GM12878 (cell line): ENCODE data around the gene ODC1. TPM values are rescaled to one million over a fixed set of nuclear protein-coding genes. Genes with fewer than 3 reads are reported as not detected.
A peak's percentile ranks its signal among the peaks of the same experiment; 100 is the strongest.

Source experiments
- BRCA1 ChIP-seq: IDR thresholded peaks from 2 replicates; pipeline ENCODE4 v1.6.1; 2011; ENCODE audit warnings: low read depth, low read length, improper control_type of control experiment
- CBFB ChIP-seq: IDR thresholded peaks from 2 replicates; pipeline ENCODE4 v1.6.1; 2016; ENCODE audit warnings: antibody characterized with exemption, low read depth
- CREM ChIP-seq: IDR thresholded peaks from 2 replicates; pipeline ENCODE4 v1.6.1; 2014; ENCODE audit warnings: antibody characterized with exemption, low read depth
- ELK1 ChIP-seq: IDR thresholded peaks from 2 replicates; pipeline ENCODE4 v1.6.1; 2012; ENCODE audit warnings: low read depth, low read length, improper control_type of control experiment
- GATAD2B ChIP-seq: fragments of 450-650 bp; conservative IDR thresholded peaks from 2 replicates; pipeline ENCODE4 v1.6.1; 2017; ENCODE audit warnings: low read depth, mild to moderate bottlenecking, moderate library complexity
- MAX ChIP-seq: IDR thresholded peaks from 2 replicates; pipeline ENCODE4 v1.6.1; 2012; ENCODE audit warnings: low read depth, low read length, improper control_type of control experiment
- MEF2A ChIP-seq: IDR thresholded peaks from 2 replicates; pipeline ENCODE4 v1.6.1; 2011; ENCODE audit warnings: low read depth, mild to moderate bottlenecking, low read length, moderate library complexity; ENCODE audit not compliant: insufficient read depth
- MXI1 ChIP-seq: fragments of 150-350 bp; IDR thresholded peaks from 2 replicates; pipeline ENCODE4 v1.6.1; 2011; ENCODE audit warnings: low read depth, mild to moderate bottlenecking, inconsistent platforms, low read length, improper control_type of control experiment
- PRDM15 ChIP-seq: fragments of 450-650 bp; formaldehyde crosslinking; IDR thresholded peaks from 2 replicates; pipeline ENCODE4 v1.4.0; 2020; ENCODE audit warnings: mild to moderate bottlenecking, moderate library complexity
- RAD21 ChIP-seq: IDR thresholded peaks from 2 replicates; pipeline ENCODE4 v1.6.1; 2011; ENCODE audit warnings: mild to moderate bottlenecking, low read depth, low read length, moderate library complexity; ENCODE audit not compliant: insufficient read depth
- RAD51 ChIP-seq: fragments of 450-650 bp; IDR thresholded peaks from 2 replicates; pipeline ENCODE4 v1.6.1; 2016; ENCODE audit warnings: moderate library complexity, mild to moderate bottlenecking, inconsistent platforms
- RCOR1 ChIP-seq: conservative IDR thresholded peaks from 2 replicates; pipeline ENCODE4 v1.6.1; 2012; ENCODE audit warnings: low read depth, low read length, improper control_type of control experiment
- SKIL ChIP-seq: fragments of 450-650 bp; IDR thresholded peaks from 2 replicates; pipeline ENCODE4 v1.6.1; 2017; ENCODE audit warnings: mild to moderate bottlenecking, low read depth, inconsistent platforms; ENCODE audit not compliant: poor library complexity, severe bottlenecking
- SPI1 ChIP-seq: IDR thresholded peaks from 2 replicates; pipeline ENCODE4 v1.6.1; 2011; ENCODE audit warnings: low read depth, mild to moderate bottlenecking, low read length, moderate library complexity, borderline replicate concordance; ENCODE audit not compliant: insufficient read depth
- TCF12 ChIP-seq: IDR thresholded peaks from 2 replicates; pipeline ENCODE4 v1.6.1; 2011; ENCODE audit warnings: low read depth, mild to moderate bottlenecking, low read length
- TCF3 ChIP-seq: IDR thresholded peaks from 2 replicates; pipeline ENCODE4 v1.6.1; 2012; ENCODE audit warnings: low read depth, mild to moderate bottlenecking, low read length, borderline replicate concordance; ENCODE audit not compliant: insufficient read depth
- USF2 ChIP-seq: IDR thresholded peaks from 2 replicates; pipeline ENCODE4 v1.6.1; 2011; ENCODE audit warnings: low read depth, low read length, improper control_type of control experiment, borderline replicate concordance
- ZNF217 ChIP-seq: fragments of 450-650 bp; IDR thresholded peaks from 2 replicates; pipeline ENCODE4 v1.6.1; 2017; ENCODE audit warnings: antibody characterized with exemption, mild to moderate bottlenecking
- ZNF384 ChIP-seq: IDR thresholded peaks from 2 replicates; pipeline ENCODE4 v1.6.1; 2012; ENCODE audit warnings: low read depth, mild to moderate bottlenecking, low read length, improper control_type of control experiment, borderline replicate concordance
- ZZZ3 ChIP-seq: IDR thresholded peaks from 2 replicates; pipeline ENCODE4 v1.6.1; 2011; ENCODE audit warnings: low read depth; ENCODE audit not compliant: control insufficient read depth, insufficient read length
- polyA plus RNA-seq, 11 experiments: library from polyadenylated mRNA; depleted of rRNA in 4 of 11; unstranded in 6 of 11; stranded (reverse) in 5 of 11; fragments of >200 nt; fragmentation: Nextera tagmentation in 4 of 11; fragmentation: Illumina TruSeq in 1 of 11; extraction: Ambion mirVana in 4 of 11; extraction: Trizol in 1 of 11; gene quantifications; 1 replicate in 1 of 11; 2 replicates in 10 of 11; pipeline versions ENCODE4 v1.2.1 to v1.2.3, GENCODE V29; 2011 to 2016; ENCODE audit warnings: inconsistent platforms in 2 of 11, missing spikeins in 2 of 11, low read depth in 1 of 11
- total RNA-seq, 4 experiments: library from RNA; depleted of rRNA in 3 of 4; stranded (reverse); fragments of >200 nt in 3 of 4; fragmentation: Illumina TruSeq in 1 of 4; extraction: Trizol in 1 of 4; gene quantifications; 2 replicates each; pipeline versions ENCODE4 v1.2.1 to v1.2.3, GENCODE V29; 2013 to 2021

Gene ODC1
- total and polyA plus RNA-seq, 10 of the 15 experiments (the other 5 are each of a cell fraction or from before 2014, with no cell fraction given): 68.5 to 441 (median 340) TPM

GRCh38 chr2:10408649-10409579 is 39.2 kb downstream of the ODC1 start (continued):
- TF ChIP-seq MAX (peak; percentile 80; the same call in 1 of the 2 replicates), GATAD2B (peak; percentile 29), ZNF384 (peak; percentile 54), TCF12 (peak; percentile 82; the same call in 1 of the 2 replicates), TCF3 (peak; percentile 73; the same call in 1 of the 2 replicates), SPI1 (no peak), RAD51 (peak; percentile 85), MEF2A (no peak), CREM (0 out of 2 replicates have a peak, but pooled peaks have one; percentile 27), MXI1 (peak; percentile 94), RAD21 (peak; percentile 87), ELK1 (0 out of 2 replicates have a peak, but pooled peaks have one; percentile 36), CBFB (no peak), RCOR1 (0 out of 2 replicates have a peak, but pooled peaks have one; percentile 47), USF2 (peak; percentile 49; the same call in 1 of the 2 replicates), BRCA1 (peak; percentile 41; the same call in 1 of the 2 replicates), ZZZ3 (no peak), SKIL (peak; percentile 27), PRDM15 (CRISPR knock-in tag) (no peak), ZNF217 (no peak)
